Activated CD8-positive, alpha-beta memory T cell treated with anti-CD3 and anti-CD28 coated beads for 1 hour (primary cell): ENCODE results near the gene MID1.

Source experiments
- DNase-seq, 2 donors: peaks; one replicate each; pipeline ENCODE4 v3.0.0-alpha.2; 2020; ENCODE audit warnings: low read depth in 1 of 2; ENCODE audit errors: extremely low read depth in 1 of 2

The MID1 gene

GRCh38 chrX:10450229-10450958 is 170.0 kb downstream of the MID1 start:
- no peak for DNase-seq

GRCh38 chrX:10447564-10448214 is 172.7 kb downstream of the MID1 start:
- no peak for DNase-seq

GRCh38 chrX:10444204-10444603 is 176.2 kb downstream of the MID1 start:
- no peak for DNase-seq

- no peak for DNase-seq
Observed at GRCh38 chrX:10441464-10441863, 178.9 kb downstream of the MID1 start.

- DNase-seq: no peak
Observed at GRCh38 chrX:10433296-10433965, 187.0 kb downstream of the MID1 start.

DNA sequence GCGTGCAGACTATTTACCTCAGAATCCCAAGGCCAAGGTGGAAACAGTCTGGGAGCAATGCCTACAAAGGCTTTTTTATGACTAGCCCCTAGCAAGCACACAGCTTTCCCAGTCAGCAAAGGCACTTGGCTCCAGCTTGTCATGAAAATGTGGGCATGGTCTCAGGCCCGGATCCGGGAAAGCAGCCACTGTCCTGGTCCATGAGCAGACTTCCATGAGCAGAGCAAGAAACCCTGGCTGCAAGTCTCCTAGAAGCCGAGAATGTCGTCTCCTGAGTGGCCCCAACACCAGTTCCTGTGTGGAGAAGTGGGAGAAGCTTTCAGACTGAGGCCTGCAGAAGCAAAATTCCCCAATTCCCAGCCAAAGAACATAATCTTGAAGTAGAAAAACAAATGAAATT is 190.5 kb downstream of the MID1 start:
- no peak for DNase-seq

DNA sequence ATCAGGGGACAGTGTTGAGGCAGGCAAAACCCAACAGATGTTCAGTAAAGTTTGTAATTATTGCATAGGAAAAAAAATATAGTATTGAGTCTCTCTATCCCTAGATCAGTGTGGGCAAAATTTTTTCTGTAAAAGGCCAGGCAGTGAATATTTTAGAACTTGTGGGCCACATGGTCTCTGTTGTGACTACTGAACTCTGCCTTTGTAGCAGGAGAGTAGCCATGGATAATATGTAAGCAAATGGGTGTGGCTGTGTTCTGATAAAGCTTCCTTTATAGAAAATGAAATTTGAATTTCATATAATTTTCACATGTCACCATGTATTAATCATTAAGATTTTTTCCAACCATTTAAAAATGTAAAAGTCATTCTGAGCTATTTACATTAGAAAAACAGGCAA is 193.1 kb downstream of the MID1 start:
- no peak for DNase-seq

DNA sequence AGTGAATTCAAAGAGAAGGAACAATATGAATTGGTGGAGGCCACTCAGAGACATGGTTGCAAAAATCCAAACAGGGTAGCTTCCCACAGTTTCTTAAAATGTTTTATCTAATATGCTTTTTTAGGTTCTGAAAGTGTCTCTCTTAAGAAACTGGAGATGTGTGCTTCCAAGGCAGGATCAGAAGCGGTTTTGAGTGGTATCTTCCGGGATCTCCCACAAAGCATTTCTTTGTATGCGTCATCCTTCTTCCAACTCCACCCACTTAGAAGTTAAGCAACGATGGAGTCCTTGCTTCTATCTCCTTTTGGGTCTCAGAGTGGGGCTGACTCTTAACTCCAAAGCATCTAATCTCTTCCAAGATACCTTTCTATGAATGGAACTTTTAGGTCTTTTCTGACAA is 196.7 kb downstream of the MID1 start:
- DNase-seq: no peak

GRCh38 chrX:10420134-10420533 is 200.3 kb downstream of the MID1 start:
- no peak for DNase-seq

DNA sequence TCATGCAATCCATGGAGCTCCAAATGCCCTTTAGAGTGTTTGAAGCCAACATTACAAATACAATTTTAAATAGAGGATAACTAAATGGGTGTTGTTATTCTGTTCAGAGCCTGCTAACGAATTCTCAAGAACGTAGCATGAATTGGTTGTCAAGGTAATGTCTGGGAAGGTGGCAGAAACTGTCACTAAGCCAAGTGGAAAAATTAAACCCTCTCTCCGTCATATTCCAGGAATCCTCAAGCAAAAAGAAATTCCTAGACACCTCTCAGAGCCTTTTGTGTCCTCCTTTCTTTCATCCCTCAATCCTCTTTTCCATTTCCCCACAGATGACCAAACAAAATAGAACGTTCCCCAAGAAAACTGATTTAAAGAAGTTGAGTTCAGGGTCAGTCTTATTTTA is 204.0 kb downstream of the MID1 start:
- DNase-seq: no peak

DNA sequence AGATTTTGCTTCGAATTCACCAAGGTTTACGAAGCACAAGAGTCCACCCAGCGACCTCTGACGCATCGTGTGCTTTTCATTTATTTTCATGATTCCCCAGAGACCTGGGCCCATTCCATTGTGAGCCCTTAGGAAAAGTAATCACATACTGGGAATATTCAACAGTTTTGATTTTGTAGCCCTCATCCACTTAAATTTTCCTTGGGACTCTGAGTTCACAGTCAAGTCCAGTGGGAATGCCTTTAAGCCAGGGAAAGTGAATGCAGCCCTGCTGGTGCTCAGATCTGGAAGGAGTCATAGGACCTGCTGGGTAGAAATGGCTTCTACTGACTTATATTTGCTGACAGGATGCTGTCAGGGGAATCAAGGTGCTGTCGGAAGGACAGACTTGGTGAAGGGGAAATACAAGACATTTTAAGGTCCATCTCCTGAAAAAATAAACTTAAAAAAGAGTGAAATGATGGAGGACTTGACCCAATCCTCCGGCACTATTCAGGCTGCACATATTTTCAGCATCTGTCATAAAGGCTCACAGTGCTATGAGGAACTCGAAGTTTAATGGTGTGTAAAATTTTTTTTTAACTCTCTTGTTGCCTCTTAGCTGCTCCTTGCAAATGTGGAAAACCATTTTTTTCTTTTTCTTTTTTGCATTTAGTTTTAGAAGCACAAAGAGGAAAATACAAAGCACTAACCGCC is 204.9 kb downstream of the MID1 start:
- DNase-seq: no peak

- no peak for DNase-seq
Observed at GRCh38 chrX:10414862-10415261, 205.5 kb downstream of the MID1 start.

DNA sequence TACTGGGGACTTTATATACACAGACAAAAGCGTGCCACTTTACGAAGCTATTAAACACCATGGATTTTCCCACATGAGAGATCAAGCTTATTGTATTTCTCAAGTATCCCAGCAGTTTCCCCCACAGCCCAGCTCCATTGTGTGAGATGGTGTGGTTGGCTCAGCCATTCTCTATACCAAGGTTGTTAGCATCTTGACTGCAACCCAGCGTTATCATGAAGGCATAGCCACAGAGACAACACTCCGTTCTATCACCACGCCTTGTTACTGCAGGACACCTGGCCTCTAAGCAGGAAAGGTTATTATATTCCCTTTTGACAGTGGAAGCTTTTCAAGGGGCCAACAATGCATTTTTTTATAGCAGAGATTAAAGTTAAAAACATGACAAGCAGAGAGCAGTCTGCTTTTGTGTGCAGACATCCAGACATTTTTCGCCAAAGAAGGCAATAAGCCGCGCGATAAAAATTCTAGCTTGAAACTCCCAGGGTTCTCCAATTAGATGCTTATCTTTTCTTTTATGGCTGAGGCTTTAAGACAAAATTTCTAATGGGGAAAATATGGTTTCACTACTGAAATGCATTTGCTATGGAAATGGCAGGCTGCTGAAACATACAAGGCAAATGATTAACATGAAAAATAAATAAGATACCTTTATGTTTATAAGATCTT is 206.1 kb downstream of the MID1 start:
- no peak for DNase-seq

DNA sequence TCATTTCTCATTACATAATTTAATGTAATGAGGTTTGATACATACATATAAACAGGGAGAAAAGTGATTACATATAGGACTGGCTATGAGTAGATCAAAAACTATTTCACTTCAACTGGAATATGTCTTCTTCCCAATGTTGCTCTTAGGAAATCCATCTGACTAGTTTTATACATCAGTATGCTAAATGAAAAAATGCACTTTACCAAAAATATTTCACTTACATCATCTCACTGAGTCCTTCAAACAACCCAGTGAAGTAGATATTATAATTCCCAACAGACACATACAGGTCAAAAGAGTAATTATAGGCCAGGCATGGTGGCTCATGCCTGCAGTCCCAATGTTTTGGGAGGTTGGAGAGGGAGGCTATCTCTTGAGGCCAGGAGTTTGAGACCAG is 215.9 kb downstream of the MID1 start:
- DNase-seq: no peak

- DNase-seq: no peak
Observed at GRCh38 chrX:10401239-10401638, 219.1 kb downstream of the MID1 start.

DNA sequence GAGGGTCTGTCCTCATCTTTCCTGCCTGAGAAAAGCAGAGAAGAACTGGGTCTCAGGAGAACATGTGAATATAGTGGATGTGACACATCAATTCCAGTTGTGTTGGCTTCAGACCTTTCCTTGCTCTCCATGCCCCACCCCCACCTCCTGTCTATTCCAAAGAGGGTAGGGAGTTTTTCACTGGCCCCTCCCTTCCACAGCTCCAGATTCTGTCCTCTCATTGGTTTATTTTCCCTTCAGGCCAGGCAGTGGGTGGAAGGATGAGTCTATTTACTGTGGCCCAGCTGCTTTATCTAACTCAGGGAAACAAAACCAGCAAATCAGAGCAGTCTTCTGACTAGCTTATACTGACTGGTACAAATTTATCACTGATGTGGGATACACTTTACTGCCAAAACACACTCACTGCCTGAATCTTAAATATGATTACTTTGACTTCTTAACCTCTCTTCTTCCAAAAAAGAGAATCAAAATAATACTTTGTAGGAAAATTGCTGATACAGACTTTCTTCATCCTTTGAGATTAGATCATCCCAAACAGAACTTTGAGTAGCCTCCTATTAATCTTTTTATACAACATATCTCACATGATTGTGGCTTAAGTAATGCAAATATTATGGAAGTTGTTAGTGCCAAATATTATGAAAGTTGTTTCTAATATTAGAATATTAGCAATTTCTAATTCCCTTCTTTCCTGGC is 221.2 kb downstream of the MID1 start:
- DNase-seq: no peak

DNA sequence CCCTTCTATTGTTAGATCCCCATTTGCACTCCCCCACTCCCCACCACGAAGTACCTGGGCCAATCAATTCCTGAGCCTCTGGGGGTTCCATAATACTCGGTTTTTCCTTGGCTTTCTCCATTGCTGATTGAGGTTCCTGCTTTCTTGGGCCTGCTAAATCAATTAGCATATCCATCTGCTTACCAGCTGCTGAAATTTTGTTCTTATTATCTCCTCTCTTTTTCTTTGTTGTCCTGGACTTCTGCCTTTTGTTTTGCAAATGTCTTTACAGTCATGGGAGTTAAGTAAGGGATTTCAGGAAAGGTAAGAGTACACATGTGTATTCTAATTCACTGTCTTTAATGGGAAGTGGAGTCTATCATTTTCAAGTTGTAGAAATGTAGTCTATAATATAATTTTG is 222.2 kb downstream of the MID1 start:
- DNase-seq: no peak

- no peak for DNase-seq
Observed at GRCh38 chrX:10397349-10397748, 223.0 kb downstream of the MID1 start.

GRCh38 chrX:10395643-10396042 is 224.7 kb downstream of the MID1 start:
- DNase-seq: no peak
